H1 (cell line): Measurements from ENCODE around the gene FCN2. TPM values are rescaled to one million over a fixed set of nuclear protein-coding genes. Genes with fewer than 3 reads are reported as not detected.

Experiments
- BRCA1 ChIP-seq: IDR thresholded peaks from 2 replicates; pipeline ENCODE4 v1.6.1; 2012; ENCODE audit warnings: low read depth, low read length, improper control_type of control experiment
- CBX5 ChIP-seq: fragments of 300-800, 300-1000 bp; sonication (generic); IDR thresholded peaks from 2 replicates; pipeline ENCODE4 v1.7.1; 2016; ENCODE audit warnings: antibody characterized with exemption, low read length, low read depth
- CHD7 ChIP-seq: fragments of 300-600 bp; sonication (generic); IDR thresholded peaks from 2 replicates; pipeline ENCODE4 v1.7.1; 2012; ENCODE audit warnings: low read length, moderate library complexity, mild to moderate bottlenecking, inconsistent platforms; ENCODE audit not compliant: insufficient replicate concordance
- CTBP2 ChIP-seq: IDR thresholded peaks from 2 replicates; pipeline ENCODE4 v1.7.0; 2011; ENCODE audit warnings: borderline replicate concordance, mild to moderate bottlenecking, moderate library complexity, mixed read lengths, low read length; ENCODE audit not compliant: insufficient read depth, insufficient read length
- JUN ChIP-seq: IDR thresholded peaks from 2 replicates; pipeline ENCODE4 v1.6.1; 2011; ENCODE audit warnings: low read depth, mild to moderate bottlenecking, improper control_type of control experiment, low read length
- KDM1A ChIP-seq: fragments of 200-600, 300-600 bp; sonication (generic); IDR thresholded peaks from 2 replicates; pipeline ENCODE4 v1.7.1; 2016; ENCODE audit warnings: mild to moderate bottlenecking, low read length, borderline replicate concordance
- PHF8 ChIP-seq: fragments of 200-600 bp; sonication (generic); conservative IDR thresholded peaks from 2 replicates; pipeline ENCODE4 v1.7.1; 2012; ENCODE audit warnings: low read depth, mild to moderate bottlenecking, inconsistent platforms, low read length, moderate library complexity
- POLR2AphosphoS5 ChIP-seq: IDR thresholded peaks from 2 replicates; pipeline ENCODE4 v1.6.1; 2011; ENCODE audit warnings: low read depth, low read length
- RNF2 ChIP-seq: fragments of 200-900, 300-1000 bp; sonication (generic); IDR thresholded peaks from 2 replicates; pipeline ENCODE4 v1.7.1; 2016; ENCODE audit warnings: borderline replicate concordance, low read depth, mild to moderate bottlenecking, antibody characterized with exemption, low read length; ENCODE audit not compliant: poor library complexity, severe bottlenecking; ENCODE audit errors: missing control alignments
- SIX5 ChIP-seq: IDR thresholded peaks from 2 replicates; pipeline ENCODE4 v1.6.1; 2011; ENCODE audit warnings: mild to moderate bottlenecking, low read depth, low read length
- SP1 ChIP-seq: IDR thresholded peaks from 2 replicates; pipeline ENCODE4 v1.6.1; 2011; ENCODE audit warnings: low read depth, low read length
- SP4 ChIP-seq: IDR thresholded peaks from 2 replicates; pipeline ENCODE4 v1.6.1; 2012; ENCODE audit warnings: low read length, inconsistent platforms
- TEAD4 ChIP-seq: IDR thresholded peaks from 2 replicates; pipeline ENCODE4 v1.6.1; 2012; ENCODE audit warnings: low read depth, low read length, inconsistent platforms, mixed read lengths
- polyA plus RNA-seq, 7 experiments: library from polyadenylated mRNA; depleted of rRNA in 3 of 7; stranded (reverse) in 5 of 7; unstranded in 2 of 7; fragments of >200 nt in 5 of 7; fragments of 200-250 nt in 2 of 7; gene quantifications; 1 replicate in 5 of 7; 2 replicates in 1 of 7; 4 replicates in 1 of 7; pipeline versions ENCODE4 v1.2.1 to v1.2.3, GENCODE V29; 2011 to 2013; ENCODE audit warnings: missing spikeins in 2 of 7, mixed read lengths in 2 of 7
- total RNA-seq: library from RNA; stranded (reverse); fragmentation: NEBNext Ultra II Directional; extraction: Animal tissue kit (Norgen Biotek cat#: 25700); gene quantifications from 2 replicates; pipeline ENCODE4 v1.2.1, GENCODE V29; 2021

Gene FCN2
- total and polyA plus RNA-seq, 2 of the 8 experiments (the other 6 are each of a cell fraction or from before 2014, with no cell fraction given), result not detected

DNA sequence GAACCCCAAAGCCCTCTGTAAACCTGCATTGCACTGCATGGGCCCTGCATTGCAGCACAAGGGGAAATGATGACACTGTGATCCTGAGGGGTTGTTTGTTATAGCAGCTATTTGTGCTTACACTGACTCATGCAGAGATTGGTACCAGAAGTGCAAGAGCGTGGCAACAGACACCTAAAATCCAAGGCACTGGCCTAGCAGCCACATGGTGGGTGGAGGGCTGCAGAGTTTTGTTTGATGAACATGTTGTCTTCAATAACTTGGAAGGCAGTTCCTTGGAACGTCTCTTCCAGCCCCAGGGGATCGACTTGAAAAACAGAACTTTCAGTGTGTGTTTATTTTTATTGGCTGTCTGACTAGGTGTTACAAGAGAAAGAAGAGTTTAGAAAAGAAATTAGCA, 14.5 kb downstream of the FCN2 start (continued):
- TF ChIP-seq CHD7, result no peak
- TF ChIP-seq PHF8, result no peak
- TF ChIP-seq POLR2AphosphoS5, result no peak
- no peak for TF ChIP-seq TEAD4
- TF ChIP-seq SIX5, result no peak
- no peak for TF ChIP-seq BRCA1
- TF ChIP-seq JUN, result no peak
- no peak for TF ChIP-seq CBX5
- no peak for TF ChIP-seq KDM1A
- no peak for TF ChIP-seq SP4
- TF ChIP-seq RNF2, result no peak
- no peak for TF ChIP-seq CTBP2
- no peak for TF ChIP-seq SP1
